ENCODE measurements around the gene PPP1R2B. TPM values are rescaled to one million over a fixed set of nuclear protein-coding genes. Genes with fewer than 3 reads are reported as not detected.

The PPP1R2B gene
- total and polyA plus RNA-seq, 12 donors, result 0.11 to 0.15 (median 0.14) TPM; not detected in 9

- intact Hi-C loops (cut with DNase I), result no loop called here
Measured at GRCh38 chr5:156883316-156883875, 33.3 kb downstream of the PPP1R2B start.

DNA sequence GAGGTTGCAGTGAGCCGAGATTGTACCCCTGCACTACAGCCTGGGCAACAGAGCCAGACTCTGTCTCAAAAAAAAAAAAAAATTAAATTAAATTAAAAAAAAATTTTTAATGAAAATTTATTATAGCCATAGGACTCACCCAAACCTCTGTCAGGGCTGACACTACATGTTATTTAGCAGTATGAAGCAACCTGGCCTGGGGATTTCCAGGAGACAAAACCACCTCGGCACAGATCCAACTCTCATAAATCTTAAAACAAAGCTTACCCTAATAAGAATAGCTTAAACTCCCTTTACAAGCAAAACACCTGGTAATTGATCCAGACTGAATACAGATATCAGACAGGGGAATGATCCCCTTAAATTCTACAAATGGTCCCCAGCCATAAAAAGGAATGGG, 38.4 kb downstream of the PPP1R2B start:
- DNase-seq, result peak in 1 of 7 donors; percentile 4

More at GRCh38 chr5:156883316-156883875, 33.3 kb downstream of the PPP1R2B start:
- DNase-seq, result no peak
- 53 to 78% (median 63%) methylated on average over 3 of the region's 3 CpGs for WGBS, 4 donors
- H3K27ac ChIP-seq, result no peak overlapping the region
- TF ChIP-seq, protein P1, sequence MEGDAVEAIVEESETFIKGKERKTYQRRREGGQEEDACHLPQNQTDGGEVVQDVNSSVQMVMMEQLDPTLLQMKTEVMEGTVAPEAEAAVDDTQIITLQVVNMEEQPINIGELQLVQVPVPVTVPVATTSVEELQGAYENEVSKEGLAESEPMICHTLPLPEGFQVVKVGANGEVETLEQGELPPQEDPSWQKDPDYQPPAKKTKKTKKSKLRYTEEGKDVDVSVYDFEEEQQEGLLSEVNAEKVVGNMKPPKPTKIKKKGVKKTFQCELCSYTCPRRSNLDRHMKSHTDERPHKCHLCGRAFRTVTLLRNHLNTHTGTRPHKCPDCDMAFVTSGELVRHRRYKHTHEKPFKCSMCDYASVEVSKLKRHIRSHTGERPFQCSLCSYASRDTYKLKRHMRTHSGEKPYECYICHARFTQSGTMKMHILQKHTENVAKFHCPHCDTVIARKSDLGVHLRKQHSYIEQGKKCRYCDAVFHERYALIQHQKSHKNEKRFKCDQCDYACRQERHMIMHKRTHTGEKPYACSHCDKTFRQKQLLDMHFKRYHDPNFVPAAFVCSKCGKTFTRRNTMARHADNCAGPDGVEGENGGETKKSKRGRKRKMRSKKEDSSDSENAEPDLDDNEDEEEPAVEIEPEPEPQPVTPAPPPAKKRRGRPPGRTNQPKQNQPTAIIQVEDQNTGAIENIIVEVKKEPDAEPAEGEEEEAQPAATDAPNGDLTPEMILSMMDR (IDR thresholded peaks at IDR 0.05), result no peak
- no peak for TF ChIP-seq POLR2A (IDR thresholded peaks at IDR 0.05)
- H3K4me1 ChIP-seq (replicated peaks in 1 of 2), result no peaks in the 10 kb centered on the region
- H3K36me3 ChIP-seq (replicated peaks in 1 of 2), result no peaks in the 10 kb centered on the region
- H3K27me3 ChIP-seq, result no peaks in the 10 kb centered on the region
- H3K4me3 ChIP-seq, result no peak overlapping the region
- H3K9me3 ChIP-seq (replicated peaks in 1 of 3), result no peaks in the 10 kb centered on the region

GRCh38 chr5:156892223-156892622, 42.1 kb downstream of the PPP1R2B start:
- Histone ChIP-seq H3K9me3 (replicated peaks in 1 of 3) (no peaks in the 10 kb centered on the region), H3K27me3 (no peaks in the 10 kb centered on the region), H3K27ac (no peak overlapping the region), H3K4me3 (no peak overlapping the region), H3K36me3 (replicated peaks in 1 of 2) (no peaks in the 10 kb centered on the region), H3K4me1 (replicated peaks in 1 of 2) (no peaks in the 10 kb centered on the region)
- no peak for DNase-seq
- intact Hi-C loops (cut with DNase I), result no loop called here
- TF ChIP-seq POLR2A (IDR thresholded peaks at IDR 0.05), result no peak
- TF ChIP-seq, protein P1 (IDR thresholded peaks at IDR 0.05), result no peak
- 76 to 92% (median 83%) methylated on average over 1 of the region's 1 CpG for WGBS, 4 donors

More for the DNA sequence above, 38.4 kb downstream of the PPP1R2B start:
- H3K36me3 ChIP-seq (replicated peaks in 1 of 2), result no peaks in the 10 kb centered on the region
- H3K27ac ChIP-seq, result no peak overlapping the region
- no peaks in the 10 kb centered on the region for H3K9me3 ChIP-seq (replicated peaks in 1 of 3)
- intact Hi-C loops (cut with DNase I), result no loop called here
- no peaks in the 10 kb centered on the region for H3K27me3 ChIP-seq
- TF ChIP-seq POLR2A (IDR thresholded peaks at IDR 0.05), result no peak
- TF ChIP-seq, protein P1 (IDR thresholded peaks at IDR 0.05), result no peak
- H3K4me1 ChIP-seq (replicated peaks in 1 of 2), result no peaks in the 10 kb centered on the region
- no peak overlapping the region for H3K4me3 ChIP-seq
- WGBS, 4 donors, result 72 to 78% (median 74%) methylated on average over 2 of the region's 2 CpGs

DNA sequence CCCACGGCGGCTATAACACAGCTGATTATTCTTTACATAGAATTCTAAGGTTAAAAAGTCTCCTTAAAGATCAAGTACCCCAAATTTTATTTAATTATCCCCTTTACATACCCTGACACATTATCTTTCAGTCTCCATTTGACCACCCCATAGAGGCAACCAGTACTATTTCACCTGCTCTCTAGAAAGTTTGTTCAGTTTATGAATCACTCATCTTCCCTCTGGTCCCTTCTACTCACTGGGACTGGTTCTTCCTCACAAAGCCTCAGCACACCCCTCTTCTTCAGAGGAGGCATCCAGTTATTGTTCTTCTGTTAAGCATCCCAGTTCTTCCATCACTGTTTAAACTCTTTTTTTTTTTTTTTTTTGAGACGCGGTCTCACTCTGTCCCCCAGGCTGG, 42.8 kb downstream of the PPP1R2B start:
- TF ChIP-seq, protein P1 (IDR thresholded peaks at IDR 0.05), result no peak
- TF ChIP-seq POLR2A (IDR thresholded peaks at IDR 0.05), result no peak
- H3K36me3 ChIP-seq (replicated peaks in 1 of 2), result no peaks in the 10 kb centered on the region
- no peak for DNase-seq
- intact Hi-C loops (cut with DNase I), result no loop called here
- H3K27me3 ChIP-seq, result no peaks in the 10 kb centered on the region
- no peak overlapping the region for H3K27ac ChIP-seq
- no peak overlapping the region for H3K4me3 ChIP-seq
- H3K9me3 ChIP-seq (replicated peaks in 1 of 3), result no peaks in the 10 kb centered on the region
- 89 to 97% (median 94%) methylated on average over 4 of the region's 4 CpGs for WGBS, 4 donors
- H3K4me1 ChIP-seq (replicated peaks in 1 of 2), result no peaks in the 10 kb centered on the region
